ENCODE measurements around the gene ADCK1. TPM values are rescaled to one million over a fixed set of nuclear protein-coding genes. Genes with fewer than 3 reads are reported as not detected.

ADCK1 gene
- total RNA-seq, 2 donors from 2014 or later = 2.6 to 26.4 TPM

DNA sequence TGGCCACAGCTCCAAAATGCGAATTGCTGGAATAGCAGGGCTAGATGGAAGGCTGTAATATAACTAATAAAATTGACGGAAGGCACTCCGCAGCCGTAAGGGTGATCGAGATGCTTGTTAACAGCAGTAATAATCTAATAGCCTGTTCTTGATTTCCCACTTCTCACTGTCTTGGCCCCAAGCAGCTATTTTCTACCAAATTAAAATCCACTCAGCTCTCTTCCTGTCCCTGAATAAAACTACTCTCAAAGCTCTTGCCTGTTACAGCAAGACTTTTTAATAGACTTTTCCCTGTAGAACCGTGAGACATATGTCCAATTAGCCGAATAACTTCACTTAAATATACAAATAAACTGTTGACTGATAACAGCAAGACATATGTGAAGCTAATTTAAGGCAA lies 38.0 kb downstream of the ADCK1 start:
- WGBS, 2 donors = 78 to 93% methylated on average over 7 of the region's 7 CpGs
- DNase-seq = no peak
- Histone ChIP-seq H3K36me3 (replicated peaks in 1 of 2; ENCODE audit: insufficient read depth in 1 of 2, low read depth in 2 of 2) (no peaks in the 10 kb centered on the region), H3K27me3 (no peaks in the 10 kb centered on the region), H3K9me3 (no peaks in the 10 kb centered on the region), H3K4me3 (no peak overlapping the region), H3K4me1 (no peaks in the 10 kb centered on the region), H3K27ac (no peak overlapping the region)
- ATAC-seq = no peak
- TF ChIP-seq POLR2A (IDR thresholded peaks at IDR 0.05) = no peak
- TF ChIP-seq, protein P1, sequence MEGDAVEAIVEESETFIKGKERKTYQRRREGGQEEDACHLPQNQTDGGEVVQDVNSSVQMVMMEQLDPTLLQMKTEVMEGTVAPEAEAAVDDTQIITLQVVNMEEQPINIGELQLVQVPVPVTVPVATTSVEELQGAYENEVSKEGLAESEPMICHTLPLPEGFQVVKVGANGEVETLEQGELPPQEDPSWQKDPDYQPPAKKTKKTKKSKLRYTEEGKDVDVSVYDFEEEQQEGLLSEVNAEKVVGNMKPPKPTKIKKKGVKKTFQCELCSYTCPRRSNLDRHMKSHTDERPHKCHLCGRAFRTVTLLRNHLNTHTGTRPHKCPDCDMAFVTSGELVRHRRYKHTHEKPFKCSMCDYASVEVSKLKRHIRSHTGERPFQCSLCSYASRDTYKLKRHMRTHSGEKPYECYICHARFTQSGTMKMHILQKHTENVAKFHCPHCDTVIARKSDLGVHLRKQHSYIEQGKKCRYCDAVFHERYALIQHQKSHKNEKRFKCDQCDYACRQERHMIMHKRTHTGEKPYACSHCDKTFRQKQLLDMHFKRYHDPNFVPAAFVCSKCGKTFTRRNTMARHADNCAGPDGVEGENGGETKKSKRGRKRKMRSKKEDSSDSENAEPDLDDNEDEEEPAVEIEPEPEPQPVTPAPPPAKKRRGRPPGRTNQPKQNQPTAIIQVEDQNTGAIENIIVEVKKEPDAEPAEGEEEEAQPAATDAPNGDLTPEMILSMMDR (IDR thresholded peaks at IDR 0.05) = no peak
- intact Hi-C loops (cut with DNase I) = no loop called here

DNA sequence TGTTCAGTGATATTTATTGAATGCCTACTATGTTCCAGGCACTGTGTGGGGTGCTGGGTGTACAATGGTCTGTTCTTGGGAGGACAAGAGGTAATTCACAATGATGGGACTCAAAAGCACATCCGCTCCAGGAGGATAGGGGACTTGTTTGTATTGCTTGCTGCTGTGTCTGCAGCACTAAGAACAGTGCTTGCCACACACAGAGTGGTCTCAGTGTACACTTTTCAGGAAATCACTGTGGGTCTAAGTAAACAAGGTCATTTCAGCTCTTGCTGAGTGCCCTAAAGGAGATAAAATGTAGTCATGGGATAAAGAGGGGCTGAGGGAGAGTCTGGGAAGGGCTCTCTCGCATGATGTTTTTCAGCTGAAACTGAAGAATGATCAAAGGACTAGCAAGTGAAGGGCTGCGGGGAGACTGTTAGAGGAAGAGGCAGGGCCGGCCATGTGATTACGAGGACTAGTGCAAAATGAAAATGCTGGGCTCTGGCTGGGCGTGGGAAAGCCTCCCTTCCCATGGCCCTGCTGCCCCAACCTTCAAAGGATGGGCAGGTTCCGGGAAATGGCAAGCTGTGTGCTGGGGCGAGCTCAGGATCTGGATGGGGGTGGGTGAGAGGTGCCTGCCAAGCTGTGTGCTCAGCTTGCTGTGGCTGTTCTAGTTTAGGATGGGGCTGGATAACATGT lies 39.1 kb downstream of the ADCK1 start:
- no peaks in the 10 kb centered on the region for H3K4me1 ChIP-seq
- no peaks in the 10 kb centered on the region for H3K9me3 ChIP-seq
- no peak for TF ChIP-seq POLR2A (IDR thresholded peaks at IDR 0.05)
- TF ChIP-seq, protein P1 (IDR thresholded peaks at IDR 0.05) = no peak
- no peak for ATAC-seq
- no peak overlapping the region for H3K27ac ChIP-seq
- no peak overlapping the region for H3K4me3 ChIP-seq
- H3K27me3 ChIP-seq = no peaks in the 10 kb centered on the region
- 88 to 95% methylated on average over 8 of the region's 8 CpGs for WGBS, 2 donors
- DNase-seq = no peak
- H3K36me3 ChIP-seq (replicated peaks in 1 of 2; ENCODE audit: insufficient read depth in 1 of 2, low read depth in 2 of 2) = no peaks in the 10 kb centered on the region
- intact Hi-C loops (cut with DNase I) = no loop called here

DNA sequence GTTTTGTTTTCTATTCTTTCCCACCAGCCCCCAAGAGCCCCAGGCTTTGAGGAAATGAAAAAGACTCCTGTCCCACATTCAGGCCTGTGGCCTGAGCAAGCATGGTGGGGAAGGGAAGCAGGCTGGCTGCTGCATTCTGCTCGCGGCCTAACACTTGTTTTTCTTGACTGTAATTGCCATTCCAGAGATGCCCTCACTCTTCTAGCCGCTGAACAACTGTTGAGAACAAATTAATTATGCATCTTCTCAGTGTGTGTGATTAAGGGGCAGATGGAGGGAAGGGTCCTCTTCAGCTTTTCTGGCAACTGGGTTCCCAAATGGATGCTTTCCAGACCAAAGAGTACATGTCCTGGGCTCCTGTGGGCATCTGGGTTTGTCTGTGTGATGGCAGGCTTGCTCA lies 43.3 kb downstream of the ADCK1 start:
- no peak overlapping the region for H3K4me3 ChIP-seq
- no peak for DNase-seq
- 75 to 82% methylated on average over 3 of the region's 3 CpGs for WGBS, 2 donors
- H3K4me1 ChIP-seq = no peaks in the 10 kb centered on the region
- intact Hi-C loops (cut with DNase I) = no loop called here
- H3K27me3 ChIP-seq = no peaks in the 10 kb centered on the region
- no peak for ATAC-seq
- no peak overlapping the region for H3K27ac ChIP-seq
- H3K36me3 ChIP-seq (replicated peaks in 1 of 2; ENCODE audit: insufficient read depth in 1 of 2, low read depth in 2 of 2) = no peaks in the 10 kb centered on the region
- H3K9me3 ChIP-seq = no peaks in the 10 kb centered on the region
- TF ChIP-seq, protein P1 (IDR thresholded peaks at IDR 0.05) = no peak
- no peak for TF ChIP-seq POLR2A (IDR thresholded peaks at IDR 0.05)

DNA sequence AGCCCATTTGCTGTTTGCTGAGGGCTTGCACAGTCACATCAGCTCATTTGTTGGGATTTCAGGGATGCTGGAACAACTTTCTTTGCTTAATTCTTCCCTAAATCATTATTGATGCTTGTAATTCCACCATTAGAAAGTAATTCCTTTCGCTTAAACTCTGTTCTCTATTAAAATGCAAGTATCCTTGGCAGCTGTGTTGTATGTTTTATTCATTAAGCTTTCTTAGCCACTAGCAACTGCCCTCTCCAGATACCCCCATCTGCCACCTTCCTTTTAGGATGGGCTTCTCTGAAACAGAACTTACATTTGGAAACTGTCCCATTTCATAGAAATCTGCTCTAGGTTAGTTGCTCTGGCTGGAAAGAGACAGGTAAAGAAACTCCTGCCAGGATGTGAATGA lies 43.7 kb downstream of the ADCK1 start:
- DNase-seq (no peak), ATAC-seq (no peak)
- no peak for TF ChIP-seq POLR2A (IDR thresholded peaks at IDR 0.05)
- TF ChIP-seq, protein P1 (IDR thresholded peaks at IDR 0.05) = no peak
- no peak overlapping the region for H3K27ac ChIP-seq
- no peaks in the 10 kb centered on the region for H3K4me1 ChIP-seq
- H3K4me3 ChIP-seq = no peak overlapping the region
- no peaks in the 10 kb centered on the region for H3K27me3 ChIP-seq
- intact Hi-C loops (cut with DNase I) = no loop called here
- H3K9me3 ChIP-seq = no peaks in the 10 kb centered on the region
- 95 to 96% methylated on average over 1 of the region's 1 CpG for WGBS, 2 donors
- no peaks in the 10 kb centered on the region for H3K36me3 ChIP-seq (replicated peaks in 1 of 2; ENCODE audit: insufficient read depth in 1 of 2, low read depth in 2 of 2)

DNA sequence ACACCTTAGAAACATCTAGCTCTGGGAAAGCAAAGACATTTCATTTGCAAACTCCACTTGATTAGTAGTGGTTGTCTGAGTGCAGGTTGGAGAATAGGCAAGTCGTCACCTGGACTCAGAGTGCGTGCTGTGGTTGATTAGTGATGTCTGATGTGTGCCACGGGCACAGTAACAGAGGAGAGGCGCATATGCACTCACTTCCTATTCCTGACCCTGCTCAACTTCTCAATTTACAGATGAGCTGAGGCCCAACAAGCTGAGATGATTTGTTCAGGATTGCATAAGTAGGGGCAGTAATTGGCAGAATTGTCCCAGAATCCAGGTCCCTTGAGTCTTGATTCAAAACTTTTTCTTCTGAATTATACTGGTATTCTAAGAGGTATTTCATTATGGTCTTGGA lies 44.9 kb downstream of the ADCK1 start:
- Histone ChIP-seq H3K27me3 (no peaks in the 10 kb centered on the region), H3K4me3 (no peak overlapping the region), H3K27ac (no peak overlapping the region), H3K4me1 (no peaks in the 10 kb centered on the region), H3K36me3 (replicated peaks in 1 of 2; ENCODE audit: insufficient read depth in 1 of 2, low read depth in 2 of 2) (no peaks in the 10 kb centered on the region), H3K9me3 (no peaks in the 10 kb centered on the region)
- ATAC-seq (no peak), DNase-seq (no peak)
- no peak for TF ChIP-seq POLR2A (IDR thresholded peaks at IDR 0.05)
- TF ChIP-seq, protein P1 (IDR thresholded peaks at IDR 0.05) = no peak
- intact Hi-C loops (cut with DNase I) = no loop called here
- 55 to 78% methylated on average over 4 of the region's 4 CpGs for WGBS, 2 donors
